Motor neuron (in vitro differentiated cells): ENCODE measurements around the gene UBE2G2. TPM values are rescaled to one million over a fixed set of nuclear protein-coding genes. Genes with fewer than 3 reads are reported as not detected.
A peak's percentile ranks its signal among the peaks of the same experiment; 100 is the strongest.

Experiments
- ATAC-seq, 8 experiments: fragments of 200-7000 bp; cut with Tn5 transposase; replicated peaks in 6 of 8; 2 replicates each; pipeline ENCODE4 v1.8.0; 2021; ENCODE audit warnings: mild to moderate bottlenecking in 8 of 8, moderate library complexity in 8 of 8
- H3K27ac ChIP-seq, 2 donors: fragments of 250-450 bp; sonication (Bioruptor Pico); 2 replicates each; pipeline ENCODE4 v1.9.0; 2021; ENCODE audit warnings: antibody characterized with exemption in 2 of 2, mild to moderate bottlenecking in 2 of 2, moderate library complexity in 1 of 2
- H3K4me1 ChIP-seq, 2 donors: fragments of 250-450 bp; sonication (Bioruptor Pico); replicated peaks in 1 of 2; 2 replicates each; pipeline ENCODE4 v1.6.1; 2021; ENCODE audit warnings: antibody characterized with exemption in 2 of 2, mild to moderate bottlenecking in 2 of 2, moderate library complexity in 1 of 2
- H3K4me3 ChIP-seq, 5 donors: fragments of 250-450 bp; sonication (Bioruptor Pico); 2 replicates each; pipeline ENCODE4 v1.9.0; 2021; ENCODE audit warnings: antibody characterized with exemption in 5 of 5, mild to moderate bottlenecking in 5 of 5, moderate library complexity in 4 of 5
- WGBS, 10 experiments: fragments of 450-650 bp; shearing (Covaris generic); methylation state at CpG; one replicate each; pipeline ENCODE4 v1.0.0; 2022; 5-methylcytosine and 5-hydroxymethylcytosine counted together
- in situ Hi-C, 9 experiments: fragments of 400-800 bp; cut with MboI; loops; one replicate each; pipeline ENCODE4 v1.15.0; 2021; ENCODE audit warnings: low sequenced_read_pairs in 9 of 9, low pct_unique_long_range_greater_than_20kb in 2 of 9; ENCODE audit not compliant: unreplicated experiment in 9 of 9
- total RNA-seq, 8 experiments: library from RNA; unstranded; fragments of 300-600 nt; gene quantifications; 2 replicates each; pipeline versions ENCODE4 v1.2.3 to v1.2.4, GENCODE V29; 2022

UBE2G2 gene
- total RNA-seq, 8 experiments from 2014 or later = 32.6 to 142 (median 54.7) TPM

DNA sequence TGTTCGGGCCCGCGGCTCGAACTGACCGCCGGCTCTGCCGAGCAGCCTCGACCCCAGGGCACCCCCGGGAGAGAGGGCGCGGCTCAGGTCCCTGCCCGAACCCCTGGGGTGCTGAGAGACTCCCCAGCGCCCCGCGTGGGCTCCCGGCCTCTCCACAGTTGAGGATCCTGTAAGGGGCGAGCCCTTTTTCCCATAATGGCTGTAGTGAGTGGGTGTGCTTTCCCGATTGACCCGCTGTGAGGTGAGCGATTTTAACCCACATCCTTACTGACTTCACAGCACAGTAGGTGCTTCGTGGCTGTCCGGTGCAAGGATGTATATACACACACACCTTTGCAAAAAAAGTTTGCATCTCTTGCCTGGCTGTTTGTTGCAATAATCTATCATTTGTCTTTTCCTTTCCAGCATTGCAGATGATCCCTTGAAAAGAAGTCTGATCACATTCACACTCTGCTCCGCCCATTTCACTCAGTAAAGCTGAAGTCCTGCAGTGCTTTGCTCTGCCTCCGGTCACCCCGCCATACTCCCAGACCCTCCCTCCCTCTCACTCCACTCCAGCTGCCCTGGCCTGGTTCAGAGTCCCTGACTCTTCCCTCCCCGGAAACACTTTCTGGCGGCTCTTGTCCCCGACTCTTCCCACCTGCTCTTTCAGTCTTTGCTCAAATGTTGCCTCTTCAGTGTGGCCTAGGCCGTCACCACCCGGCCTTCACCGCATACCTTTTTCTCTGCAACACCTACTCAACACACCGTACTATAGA is 955 bp upstream of the UBE2G2 start:
- in situ Hi-C loops = no loop called here
- 13 to 72% (median 39%) methylated on average over 2 to 10 of the region's 32 CpGs for WGBS, 10 experiments
- peaks cover 12 to 18% of the 10 kb centered on the region in 2 donors for H3K4me1 ChIP-seq
- ATAC-seq = peak; percentile 11 to 42 (median 29)
- H3K4me3 ChIP-seq = peak overlapping the region; percentile 62 to 94 (median 63)
- peak overlapping the region; percentile 71 to 89 for H3K27ac ChIP-seq

DNA sequence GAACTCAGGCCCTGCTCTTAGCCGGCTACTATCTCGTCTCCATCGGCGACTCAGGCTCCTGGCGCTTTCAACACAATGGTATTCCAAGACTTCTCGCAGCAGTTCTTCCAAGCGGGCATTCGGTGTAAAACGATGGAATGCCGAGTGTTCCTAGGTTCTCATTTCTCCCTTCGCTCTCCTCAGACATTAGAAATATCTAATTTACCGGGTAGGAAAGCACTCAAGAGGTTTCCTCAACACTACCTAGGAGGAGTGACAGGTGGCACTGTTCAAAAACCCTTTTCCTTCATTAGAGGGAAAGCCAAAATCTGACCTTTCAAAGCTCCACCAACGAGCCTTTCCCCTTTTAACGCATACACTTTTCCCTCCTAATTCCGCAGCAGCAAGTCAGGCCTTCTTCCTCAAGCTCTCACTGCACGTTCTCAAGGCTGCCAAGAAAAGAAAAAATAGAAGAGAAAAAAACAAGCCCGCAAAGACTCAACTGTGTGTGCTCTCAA is 601 bp downstream of the UBE2G2 start:
- H3K4me3 ChIP-seq = peak overlapping the region; percentile 62 to 94 (median 63)
- in situ Hi-C loops = no loop called here
- H3K4me1 ChIP-seq = peaks cover 12 to 18% of the 10 kb centered on the region in 2 donors
- peak in 4 of 8 experiments; percentile 1 to 27 (median 12) for ATAC-seq
- H3K27ac ChIP-seq = peak overlapping the region; percentile 71 to 89
- 0 to 15% (median 2%) methylated on average over 1 to 14 of the region's 17 CpGs; no CpG with 5 or more reads in 1 of the 10 experiments for WGBS, 10 experiments

DNA sequence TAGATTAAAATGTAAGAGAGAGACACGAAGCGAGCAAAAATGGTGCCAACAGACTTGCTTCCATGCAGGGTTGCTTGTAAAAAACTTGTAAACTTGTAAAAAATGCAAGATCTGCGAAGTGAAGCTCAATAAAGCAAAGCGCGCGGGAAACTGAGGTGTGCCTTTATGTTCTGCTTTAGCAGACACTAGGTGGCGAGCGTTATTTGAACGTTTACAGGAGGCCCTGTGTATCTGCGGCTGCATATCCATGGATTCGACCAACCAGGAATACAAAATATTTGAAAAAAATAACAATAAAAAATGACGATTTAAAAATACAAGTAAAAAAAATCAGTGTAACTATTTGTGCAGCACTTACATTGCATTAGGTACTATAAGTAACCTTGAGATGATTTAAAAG is 1.5 kb downstream of the UBE2G2 start:
- peaks cover 12 to 18% of the 10 kb centered on the region in 2 donors for H3K4me1 ChIP-seq
- H3K27ac ChIP-seq = no peak overlapping the region
- 7 to 65% (median 40%) methylated on average over 2 to 12 of the region's 12 CpGs; no CpG with 5 or more reads in 2 of the 10 experiments for WGBS, 10 experiments
- peak overlapping the region; percentile 62 to 94 (median 63) for H3K4me3 ChIP-seq
- in situ Hi-C loops = no loop called here
- ATAC-seq = no peak

DNA sequence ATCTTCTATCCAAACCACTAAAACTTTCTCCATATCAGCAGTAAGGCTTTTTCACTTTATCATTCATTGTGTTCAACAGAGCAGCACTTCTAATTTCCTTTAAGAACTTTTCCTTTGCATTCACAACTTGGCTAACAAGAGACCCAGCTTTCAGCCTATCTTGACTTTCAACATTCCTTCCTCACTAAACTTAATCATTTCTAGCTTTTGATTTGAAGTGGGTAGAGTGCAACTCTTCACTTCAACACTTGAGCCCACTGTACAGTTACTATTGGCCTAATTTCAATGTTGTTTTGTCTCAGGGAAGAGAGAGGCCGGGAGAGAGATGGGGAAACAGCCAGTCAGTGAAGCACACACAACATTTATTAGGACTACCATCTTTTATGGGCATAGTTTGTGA is 2.0 kb downstream of the UBE2G2 start:
- WGBS, 10 experiments = 64 to 89% (median 80%) methylated on average over 1 of the region's 1 CpG; no CpG with 5 or more reads in 3 of the 10 experiments
- peaks cover 12 to 18% of the 10 kb centered on the region in 2 donors for H3K4me1 ChIP-seq
- H3K27ac ChIP-seq = no peak overlapping the region
- no peak for ATAC-seq
- peak overlapping the region in 2 of 5 donors; percentile 63 to 94 for H3K4me3 ChIP-seq
- in situ Hi-C loops = loop anchor here in 5 of 9 experiments (25.0 kb wide), 3 partner anchors 287 to 462 kb away; partner anchors contain the start of gene CFAP410 (in 1 of the 5)

DNA sequence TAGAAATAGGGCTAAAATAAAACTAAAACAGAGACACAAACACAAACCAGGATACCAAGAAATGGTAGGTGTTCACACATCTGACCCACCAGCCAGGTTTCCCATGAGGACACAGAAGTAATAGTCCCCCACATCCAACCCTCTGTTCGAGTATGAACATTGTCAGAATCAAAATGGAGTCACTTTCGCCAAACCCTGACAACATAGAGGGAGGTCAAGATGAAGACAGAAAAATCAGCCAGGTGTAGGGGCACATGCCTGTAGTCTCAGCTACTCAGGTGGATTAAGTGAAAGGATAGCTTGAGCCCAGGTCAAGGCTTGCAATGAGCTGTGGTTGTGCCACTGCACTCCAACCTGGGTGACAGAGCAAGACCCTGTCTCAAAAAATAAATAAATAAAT is 3.8 kb downstream of the UBE2G2 start:
- 83 to 100% (median 100%) methylated on average over 1 to 2 of the region's 2 CpGs; no CpG with 5 or more reads in 2 of the 10 experiments for WGBS, 10 experiments
- no peak for ATAC-seq
- in situ Hi-C loops = loop anchor here in 5 of 9 experiments (25.0 kb wide), 3 partner anchors 285 to 460 kb away; partner anchors contain the start of gene CFAP410 (in 1 of the 5)
- peaks cover 13 to 16% of the 10 kb centered on the region in 2 donors for H3K4me1 ChIP-seq
- H3K27ac ChIP-seq = no peak overlapping the region
- no peak overlapping the region for H3K4me3 ChIP-seq

DNA sequence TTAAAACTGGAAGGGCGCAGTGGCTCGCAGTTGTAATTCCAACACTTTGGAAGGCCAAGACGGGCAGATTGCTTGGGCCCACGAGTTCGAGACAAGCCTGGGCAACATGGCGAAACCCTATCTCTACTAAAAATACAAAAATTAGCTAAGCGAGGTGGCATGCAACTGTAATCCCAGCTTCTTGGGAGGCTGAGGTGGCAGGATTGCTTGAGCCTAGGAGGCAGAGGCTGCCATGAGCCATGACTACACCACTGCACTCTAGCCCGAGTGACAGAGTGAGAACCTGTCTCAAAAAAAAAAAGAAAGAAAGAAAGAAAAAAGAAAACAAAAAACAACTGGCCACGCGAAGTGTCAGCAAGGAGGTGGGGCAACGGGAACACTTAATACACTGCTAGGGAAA is 6.3 kb downstream of the UBE2G2 start:
- 83 to 100% (median 94%) methylated on average over 1 to 9 of the region's 11 CpGs for WGBS, 10 experiments
- in situ Hi-C loops = loop anchor here in 5 of 9 experiments (25.0 kb wide), 3 partner anchors 283 to 458 kb away; partner anchors contain the start of gene CFAP410 (in 1 of the 5)
- no peak overlapping the region for H3K4me3 ChIP-seq
- H3K27ac ChIP-seq = no peak overlapping the region
- peaks cover 11 to 13% of the 10 kb centered on the region in 2 donors for H3K4me1 ChIP-seq
- ATAC-seq = no peak

DNA sequence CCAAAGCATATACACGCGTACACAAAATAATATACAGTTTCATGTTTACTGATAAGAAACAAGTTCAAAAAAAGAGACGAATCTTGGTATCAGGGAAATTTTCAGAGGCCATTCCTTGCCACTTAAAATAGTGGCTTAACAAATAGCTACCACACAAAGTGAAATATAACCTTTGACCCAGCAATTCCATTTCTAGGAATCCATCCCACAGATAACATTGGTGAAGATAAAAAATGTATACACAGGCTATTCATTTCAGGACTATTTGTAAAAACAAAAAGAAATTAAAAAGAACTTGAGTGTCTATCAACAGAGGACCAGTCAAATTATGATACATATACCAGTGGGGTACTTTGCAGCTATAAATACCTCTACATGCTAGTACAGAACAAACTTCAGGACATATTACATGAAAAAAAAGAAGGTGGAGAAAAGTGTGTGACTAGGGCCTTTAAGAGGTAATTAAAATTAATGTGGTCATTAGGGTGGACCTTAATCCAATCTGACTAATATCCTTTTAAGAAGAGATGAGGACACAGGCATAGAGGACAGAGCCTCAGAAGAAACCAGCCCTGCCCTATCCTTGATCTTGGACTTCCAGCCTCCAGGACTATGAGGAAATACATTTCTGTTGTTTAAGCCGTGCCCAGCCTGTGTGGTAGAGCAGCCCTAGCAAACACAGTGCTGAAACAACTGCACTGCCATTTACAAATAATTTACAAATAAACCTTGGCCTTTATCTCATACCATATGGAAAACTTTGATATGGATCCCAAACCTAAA is 7.8 kb downstream of the UBE2G2 start:
- WGBS, 10 experiments = 0 to 50% (median 25%) methylated on average over 1 to 4 of the region's 4 CpGs; no CpG with 5 or more reads in 2 of the 10 experiments
- ATAC-seq = peak in 1 of 8 experiments; percentile 2

DNA sequence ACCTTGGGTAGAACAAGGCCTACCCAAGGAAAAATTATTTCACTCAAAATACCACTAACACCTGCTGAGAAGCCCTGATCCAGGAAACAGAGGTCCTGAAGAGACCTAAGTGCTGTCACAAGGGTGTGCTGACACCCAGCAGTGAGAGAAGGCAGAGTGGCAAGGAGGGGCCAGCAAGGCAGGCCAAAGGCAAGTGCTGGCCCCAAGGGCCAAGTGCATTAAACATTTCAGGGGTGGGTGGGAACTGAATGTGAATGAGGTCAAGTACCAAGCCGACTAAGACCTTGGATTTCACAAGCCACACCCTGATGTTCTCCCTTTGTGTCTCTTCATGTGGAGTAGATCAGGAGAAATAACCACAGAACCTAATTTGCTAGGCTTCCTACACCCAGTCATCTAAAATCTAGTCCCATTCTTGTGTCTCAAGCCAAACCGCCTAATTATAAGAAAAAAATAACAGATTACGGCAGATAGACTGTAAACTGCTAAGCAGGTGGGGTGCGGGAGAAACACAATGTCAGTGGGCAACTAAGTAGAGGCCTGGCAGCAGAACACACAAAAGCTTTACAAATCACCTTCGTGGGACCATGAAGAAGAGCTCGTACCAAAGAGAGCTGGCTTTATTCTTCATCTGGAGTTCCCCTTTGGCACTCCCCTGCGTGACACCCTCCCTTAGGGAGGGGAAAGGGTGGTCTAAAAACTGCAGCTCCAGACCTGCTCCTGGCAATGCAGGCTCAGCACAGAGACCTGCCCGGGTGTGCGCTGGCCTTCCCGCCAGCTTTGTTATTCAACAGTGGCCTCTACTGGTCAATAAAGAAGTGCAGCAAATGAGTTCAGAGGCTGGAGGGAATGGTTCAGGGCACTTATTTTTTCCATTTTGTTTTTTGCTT is 8.7 kb downstream of the UBE2G2 start:
- 0 to 60% (median 22%) methylated on average over 1 to 10 of the region's 10 CpGs for WGBS, 10 experiments
- no peak overlapping the region for H3K4me3 ChIP-seq
- in situ Hi-C loops = loop anchor here in 5 of 9 experiments (25.0 kb wide), 3 partner anchors 281 to 456 kb away; partner anchors contain the start of gene CFAP410 (in 1 of the 5)
- peak; percentile 74 to 98 (median 96) for ATAC-seq
- H3K4me1 ChIP-seq = peaks cover 3 to 6% of the 10 kb centered on the region in 2 donors
- no peak overlapping the region for H3K27ac ChIP-seq

More for the DNA sequence above, 7.8 kb downstream of the UBE2G2 start:
- no peak overlapping the region for H3K4me3 ChIP-seq
- H3K4me1 ChIP-seq = peaks cover 3 to 6% of the 10 kb centered on the region in 2 donors
- in situ Hi-C loops = loop anchor here in 5 of 9 experiments (25.0 kb wide), 3 partner anchors 281 to 456 kb away; partner anchors contain the start of gene CFAP410 (in 1 of the 5)
- no peak overlapping the region for H3K27ac ChIP-seq

DNA sequence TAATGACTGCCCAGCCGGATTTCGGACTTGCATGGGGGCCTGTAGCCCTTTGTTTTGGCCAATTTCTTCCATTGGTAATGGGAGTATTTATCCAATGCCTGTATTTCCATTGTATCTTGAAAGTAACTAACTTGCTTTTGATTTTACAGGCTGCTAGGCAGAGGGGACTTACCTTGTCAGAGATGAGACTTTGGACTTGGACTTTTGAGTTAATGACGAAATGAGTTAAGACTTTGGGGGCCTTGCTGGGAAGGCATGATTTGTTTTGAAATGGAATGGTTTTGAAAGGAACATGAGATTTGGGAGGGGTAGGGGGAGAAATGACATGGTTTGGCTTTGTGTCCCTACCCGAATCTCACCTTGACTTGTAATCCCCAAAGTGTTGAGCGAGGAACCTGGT is 9.6 kb downstream of the UBE2G2 start:
- Histone ChIP-seq H3K4me1 (peaks cover 3 to 6% of the 10 kb centered on the region in 2 donors), H3K27ac (no peak overlapping the region), H3K4me3 (no peak overlapping the region)
- 85 to 100% (median 100%) methylated on average over 1 to 3 of the region's 5 CpGs for WGBS, 10 experiments
- in situ Hi-C loops = loop anchor here in 5 of 9 experiments (25.0 kb wide), 3 partner anchors 280 to 455 kb away; partner anchors contain the start of gene CFAP410 (in 1 of the 5)
- no peak for ATAC-seq

DNA sequence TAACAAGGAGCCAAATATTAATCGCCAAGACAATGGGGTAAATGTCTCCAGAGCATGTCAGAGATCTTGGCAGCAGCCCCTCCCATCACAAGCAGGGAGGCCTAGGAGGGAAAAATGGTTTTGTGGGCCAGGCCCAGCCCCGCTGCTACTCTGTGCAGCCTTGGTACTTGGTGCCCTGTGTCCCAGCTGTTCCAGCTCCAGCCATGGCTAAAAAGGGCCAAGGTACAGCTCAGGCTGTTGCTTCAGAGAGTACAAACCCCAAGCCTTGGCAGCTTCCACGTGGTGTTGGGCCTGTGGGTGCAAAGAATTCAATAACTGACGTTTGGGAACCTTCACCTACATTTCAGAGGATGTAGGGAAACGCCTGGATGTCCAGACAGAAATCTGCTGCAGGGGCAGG is 10.4 kb downstream of the UBE2G2 start:
- 30 to 100% (median 90%) methylated on average over 1 to 3 of the region's 5 CpGs; no CpG with 5 or more reads in 3 of the 10 experiments for WGBS, 10 experiments
- Histone ChIP-seq H3K4me3 (no peak overlapping the region), H3K4me1 (peaks cover 3 to 6% of the 10 kb centered on the region in 2 donors), H3K27ac (no peak overlapping the region)
- ATAC-seq = no peak
- in situ Hi-C loops = loop anchor here in 5 of 9 experiments (25.0 kb wide), 3 partner anchors 279 to 454 kb away; partner anchors contain the start of gene CFAP410 (in 1 of the 5)

DNA sequence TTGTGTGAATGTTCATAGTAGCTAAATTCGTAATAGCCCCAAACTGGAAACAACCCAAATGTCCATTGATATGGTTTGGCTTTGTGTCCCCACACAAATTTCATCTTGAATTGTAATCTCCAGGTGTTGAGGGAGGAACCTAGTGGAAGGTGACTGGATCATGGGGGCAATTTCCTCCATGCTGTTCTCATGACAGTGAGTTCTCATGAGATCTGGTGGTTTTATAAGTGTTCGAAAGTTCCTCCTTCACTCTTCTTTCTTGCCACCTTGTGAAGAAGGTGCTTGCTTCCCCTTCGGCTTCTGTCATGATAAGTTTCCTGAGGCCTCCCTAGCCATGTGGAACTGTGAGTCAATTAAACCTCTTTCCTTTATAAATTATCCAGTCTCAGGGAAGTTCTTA is 11.3 kb downstream of the UBE2G2 start:
- WGBS, 10 experiments = 90 to 100% (median 100%) methylated on average over 1 to 3 of the region's 3 CpGs; no CpG with 5 or more reads in 1 of the 10 experiments
- no peak overlapping the region for H3K27ac ChIP-seq
- in situ Hi-C loops = loop anchor here in 5 of 9 experiments (25.0 kb wide), 3 partner anchors 278 to 453 kb away; partner anchors contain the start of gene CFAP410 (in 1 of the 5)
- H3K4me1 ChIP-seq = peaks cover 3 to 6% of the 10 kb centered on the region in 2 donors
- H3K4me3 ChIP-seq = no peak overlapping the region
- ATAC-seq = no peak
